ENCODE measurements around the gene GRIK2. TPM values are rescaled to one million over a fixed set of nuclear protein-coding genes. Genes with fewer than 3 reads are reported as not detected.
"Not testable (repeated sequence)": the region's sequence is repeated elsewhere in the genome, so short reads cannot be mapped to it uniquely, and the experiment has no call there.

GRIK2 gene
- total RNA-seq, 5 donors from 2014 or later (not counting 1 experiment from before 2014, with no cell fraction given): 0.15 to 0.19 TPM; not detected in 3

DNA sequence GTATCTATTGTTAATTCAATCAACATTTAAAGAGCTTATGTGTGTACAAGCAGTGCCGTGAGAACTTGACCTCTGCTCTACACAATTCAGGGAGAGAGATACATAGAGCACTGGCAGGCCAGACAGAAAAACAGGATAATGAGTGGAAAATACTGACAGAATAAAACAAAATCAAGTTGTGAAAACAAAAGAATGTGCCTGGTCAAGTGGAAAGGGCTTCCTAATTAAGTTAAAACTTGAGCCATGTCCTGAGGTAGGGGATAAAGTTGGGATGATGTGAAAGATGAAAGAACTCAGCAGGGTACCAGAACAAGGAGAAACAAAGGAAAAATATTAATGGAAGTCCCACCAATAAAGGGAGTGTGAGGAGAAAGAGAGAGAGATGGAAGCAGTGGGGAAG is 672.8 kb downstream of the GRIK2 start:
- Histone ChIP-seq H3K27me3 (replicated peaks in 1 of 2; ENCODE audit: control insufficient read depth in 2 of 2, extremely low read depth in 1 of 2, insufficient read depth in 2 of 2, low read length in 1 of 2) (no peaks in the 10 kb centered on the region), H3K27ac (ENCODE audit: low read length) (no peak overlapping the region), H3K4me1 (ENCODE audit: control insufficient read depth in 1 of 2, extremely low read depth in 1 of 2, insufficient read depth in 2 of 2, low read length in 2 of 2) (no peaks in the 10 kb centered on the region), H3K36me3 (ENCODE audit: control insufficient read depth in 2 of 2, extremely low read depth in 1 of 2, insufficient read depth in 1 of 2, low read length in 1 of 2) (no peaks in the 10 kb centered on the region), H3K4me3 (ENCODE audit: control insufficient read depth in 1 of 2, extremely low read depth in 1 of 2, low read length in 1 of 2) (no peak overlapping the region), H3K9me3 (no peaks in the 10 kb centered on the region)
- no peaks in the 10 kb centered on the region for H3K4me1 Mint-ChIP-seq
- no peak overlapping the region for H3K27ac Mint-ChIP-seq
- WGBS (ENCODE audit: insufficient coverage): no CpG with 5 or more reads among the region's 1 CpG
- no peak overlapping the region for H3K4me3 Mint-ChIP-seq
- H3K36me3 Mint-ChIP-seq: no peaks in the 10 kb centered on the region
- no peaks in the 10 kb centered on the region for H3K27me3 Mint-ChIP-seq
- ATAC-seq (replicated peaks in 1 of 4): no peak
- H3K9me3 Mint-ChIP-seq: peaks cover 0 to 3% (median 2%) of the 10 kb centered on the region in 3 donors
- ChIA-PET CTCF (no interaction called here), POLR2A (no interaction called here)
- DNase-seq: no peak

DNA sequence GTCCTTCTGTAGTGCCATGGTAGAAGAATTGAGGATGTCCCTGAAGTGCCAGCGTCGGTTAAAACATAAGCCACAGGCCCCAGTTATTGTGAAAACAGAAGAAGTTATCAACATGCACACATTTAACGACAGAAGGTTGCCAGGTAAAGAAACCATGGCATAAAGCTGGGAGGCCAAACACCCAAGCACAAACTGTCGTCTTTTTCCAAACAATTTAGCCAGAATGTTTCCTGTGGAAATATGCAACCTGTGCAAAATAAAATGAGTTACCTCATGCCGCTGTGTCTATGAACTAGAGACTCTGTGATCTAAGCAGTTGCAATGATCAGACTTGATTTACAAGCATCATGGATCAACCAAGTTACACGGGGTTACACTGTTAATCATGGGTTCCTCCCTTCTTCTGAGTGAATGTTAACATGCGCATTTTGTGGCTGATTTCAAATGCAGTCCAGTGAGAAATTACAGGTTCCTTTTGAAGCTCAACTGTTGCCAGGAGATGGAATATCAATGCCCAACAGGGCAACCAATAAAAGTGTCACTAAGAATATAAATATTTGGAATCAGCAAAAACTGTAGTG is 674.9 kb downstream of the GRIK2 start:
- H3K9me3 ChIP-seq: no peaks in the 10 kb centered on the region
- peaks cover 0 to 3% (median 2%) of the 10 kb centered on the region in 3 donors for H3K9me3 Mint-ChIP-seq
- H3K27me3 ChIP-seq (replicated peaks in 1 of 2; ENCODE audit: control insufficient read depth in 2 of 2, extremely low read depth in 1 of 2, insufficient read depth in 2 of 2, low read length in 1 of 2): no peaks in the 10 kb centered on the region
- H3K27ac ChIP-seq (ENCODE audit: low read length): no peak overlapping the region
- CTCF ChIA-PET: no interaction called here
- H3K4me3 ChIP-seq (ENCODE audit: control insufficient read depth in 1 of 2, extremely low read depth in 1 of 2, low read length in 1 of 2): no peak overlapping the region
- H3K27ac Mint-ChIP-seq: no peak overlapping the region
- no peaks in the 10 kb centered on the region for H3K36me3 Mint-ChIP-seq
- H3K4me1 ChIP-seq (ENCODE audit: control insufficient read depth in 1 of 2, extremely low read depth in 1 of 2, insufficient read depth in 2 of 2, low read length in 2 of 2): no peaks in the 10 kb centered on the region
- DNase-seq: no peak
- POLR2A ChIA-PET: no interaction called here
- no peaks in the 10 kb centered on the region for H3K4me1 Mint-ChIP-seq
- ATAC-seq (replicated peaks in 1 of 4): no peak
- H3K4me3 Mint-ChIP-seq: no peak overlapping the region
- WGBS (ENCODE audit: insufficient coverage): 62% methylated on average over 4 of the region's 7 CpGs
- H3K36me3 ChIP-seq (ENCODE audit: control insufficient read depth in 2 of 2, extremely low read depth in 1 of 2, insufficient read depth in 1 of 2, low read length in 1 of 2): no peaks in the 10 kb centered on the region
- H3K27me3 Mint-ChIP-seq: no peaks in the 10 kb centered on the region

DNA sequence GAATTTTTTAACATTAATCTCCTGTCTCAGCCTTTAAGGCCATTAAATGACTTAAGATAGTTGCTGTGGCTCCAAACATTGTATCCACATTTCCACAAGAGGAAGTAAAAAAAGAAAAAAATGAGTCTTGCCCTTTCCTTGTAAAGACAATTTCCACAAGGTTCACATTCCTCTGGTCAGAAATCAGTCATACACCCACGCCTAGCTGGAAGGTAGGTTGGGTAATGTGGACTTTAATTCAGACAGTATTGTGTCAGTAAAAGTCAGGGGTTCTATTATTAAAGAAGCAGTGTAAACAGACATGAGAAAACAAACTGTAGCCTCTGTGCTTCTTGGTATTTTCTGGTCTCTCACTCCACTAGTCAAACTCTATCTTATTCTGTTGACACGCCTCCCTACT is 682.0 kb downstream of the GRIK2 start:
- WGBS (ENCODE audit: insufficient coverage): no CpG with 5 or more reads among the region's 2 CpGs

DNA sequence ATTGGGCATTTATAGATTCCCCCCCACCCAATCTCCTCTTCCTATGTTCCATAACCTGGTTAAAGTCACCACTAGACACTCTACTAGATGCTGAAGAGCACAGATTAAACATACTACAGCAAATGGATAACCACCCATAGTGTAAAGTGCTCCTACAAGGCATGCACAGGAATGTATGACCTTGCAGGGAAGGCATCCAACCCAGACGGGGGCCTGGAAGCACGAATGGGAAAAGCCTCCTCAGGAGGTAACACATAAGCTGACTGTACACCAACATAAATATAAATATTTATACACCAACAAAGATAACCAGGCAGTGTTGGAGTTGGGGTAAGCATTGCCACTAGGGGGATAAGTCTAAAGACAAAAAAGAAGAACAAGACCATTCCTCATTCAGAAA is 691.7 kb downstream of the GRIK2 start:
- CTCF ChIA-PET: no interaction called here
- no peaks in the 10 kb centered on the region for H3K9me3 ChIP-seq
- no peak for ATAC-seq (replicated peaks in 1 of 4)
- no peaks in the 10 kb centered on the region for H3K9me3 Mint-ChIP-seq
- no peak overlapping the region for H3K4me3 ChIP-seq (ENCODE audit: control insufficient read depth in 1 of 2, extremely low read depth in 1 of 2, low read length in 1 of 2)
- no CpG with 5 or more reads among the region's 2 CpGs for WGBS (ENCODE audit: insufficient coverage)
- POLR2A ChIA-PET: no interaction called here
- H3K27ac Mint-ChIP-seq: no peak overlapping the region
- no peaks in the 10 kb centered on the region for H3K36me3 Mint-ChIP-seq
- no peaks in the 10 kb centered on the region for H3K36me3 ChIP-seq (ENCODE audit: control insufficient read depth in 2 of 2, extremely low read depth in 1 of 2, insufficient read depth in 1 of 2, low read length in 1 of 2)
- no peak for DNase-seq
- H3K4me3 Mint-ChIP-seq: no peak overlapping the region
- H3K4me1 ChIP-seq (ENCODE audit: control insufficient read depth in 1 of 2, extremely low read depth in 1 of 2, insufficient read depth in 2 of 2, low read length in 2 of 2): no peaks in the 10 kb centered on the region
- H3K4me1 Mint-ChIP-seq: no peaks in the 10 kb centered on the region
- no peaks in the 10 kb centered on the region for H3K27me3 ChIP-seq (replicated peaks in 1 of 2; ENCODE audit: control insufficient read depth in 2 of 2, extremely low read depth in 1 of 2, insufficient read depth in 2 of 2, low read length in 1 of 2)
- no peak overlapping the region for H3K27ac ChIP-seq (ENCODE audit: low read length)
- H3K27me3 Mint-ChIP-seq: no peaks in the 10 kb centered on the region

More for the DNA sequence above, 682.0 kb downstream of the GRIK2 start:
- H3K4me1 Mint-ChIP-seq: no peaks in the 10 kb centered on the region
- H3K27ac ChIP-seq (ENCODE audit: low read length): no peak overlapping the region
- ChIA-PET CTCF (no interaction called here), POLR2A (no interaction called here)
- DNase-seq: no peak
- no peaks in the 10 kb centered on the region for H3K27me3 ChIP-seq (replicated peaks in 1 of 2; ENCODE audit: control insufficient read depth in 2 of 2, extremely low read depth in 1 of 2, insufficient read depth in 2 of 2, low read length in 1 of 2)
- H3K36me3 ChIP-seq (ENCODE audit: control insufficient read depth in 2 of 2, extremely low read depth in 1 of 2, insufficient read depth in 1 of 2, low read length in 1 of 2): no peaks in the 10 kb centered on the region
- no peak overlapping the region for H3K27ac Mint-ChIP-seq
- no peak for ATAC-seq (replicated peaks in 1 of 4)
- no peak overlapping the region for H3K4me3 Mint-ChIP-seq
- H3K9me3 Mint-ChIP-seq: peaks cover 4 to 9% (median 5%) of the 10 kb centered on the region in 3 donors
- H3K36me3 Mint-ChIP-seq: no peaks in the 10 kb centered on the region
- H3K9me3 ChIP-seq: no peaks in the 10 kb centered on the region
- H3K27me3 Mint-ChIP-seq: no peaks in the 10 kb centered on the region
- H3K4me1 ChIP-seq (ENCODE audit: control insufficient read depth in 1 of 2, extremely low read depth in 1 of 2, insufficient read depth in 2 of 2, low read length in 2 of 2): no peaks in the 10 kb centered on the region
- no peak overlapping the region for H3K4me3 ChIP-seq (ENCODE audit: control insufficient read depth in 1 of 2, extremely low read depth in 1 of 2, low read length in 1 of 2)

DNA sequence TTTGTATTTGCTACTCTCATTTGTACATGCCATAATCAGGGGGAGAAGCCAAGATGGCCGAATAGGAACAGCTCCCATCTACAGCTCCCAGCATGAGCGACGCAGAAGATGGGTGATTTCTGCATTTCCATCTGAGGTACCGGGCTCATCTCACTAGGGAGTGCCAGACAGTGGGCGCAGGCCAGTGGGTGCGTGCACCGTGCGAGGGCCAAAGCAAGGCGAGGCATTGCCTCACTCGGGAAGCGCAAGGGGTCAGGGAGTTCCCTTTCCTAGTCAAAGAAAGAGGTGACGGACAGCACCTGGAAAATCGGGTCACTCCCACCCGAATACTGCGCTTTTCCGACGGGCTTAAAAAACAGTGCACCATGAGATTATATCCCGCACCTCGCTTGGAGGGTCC is 694.7 kb downstream of the GRIK2 start:
- ATAC-seq (replicated peaks in 1 of 4); H3K4me1 ChIP-seq (ENCODE audit: control insufficient read depth in 1 of 2, extremely low read depth in 1 of 2, insufficient read depth in 2 of 2, low read length in 2 of 2); DNase-seq; H3K4me3 Mint-ChIP-seq; H3K27me3 ChIP-seq (replicated peaks in 1 of 2; ENCODE audit: control insufficient read depth in 2 of 2, extremely low read depth in 1 of 2, insufficient read depth in 2 of 2, low read length in 1 of 2); H3K9me3 Mint-ChIP-seq; H3K27ac ChIP-seq (ENCODE audit: low read length); H3K36me3 Mint-ChIP-seq; H3K27me3 Mint-ChIP-seq; H3K4me1 Mint-ChIP-seq; H3K36me3 ChIP-seq (ENCODE audit: control insufficient read depth in 2 of 2, extremely low read depth in 1 of 2, insufficient read depth in 1 of 2, low read length in 1 of 2); H3K4me3 ChIP-seq (ENCODE audit: control insufficient read depth in 1 of 2, extremely low read depth in 1 of 2, low read length in 1 of 2); H3K9me3 ChIP-seq; H3K27ac Mint-ChIP-seq; POLR2A ChIA-PET: not testable (repeated sequence)
- 95% methylated on average over 14 of the region's 19 CpGs for WGBS (ENCODE audit: insufficient coverage)
- CTCF ChIA-PET: interaction anchor here in 1 of 2 donors (0.6 kb wide), 1 partner anchor 76 kb away, joined by 4 read pairs; no protein-coding TSS in a partner anchor

DNA sequence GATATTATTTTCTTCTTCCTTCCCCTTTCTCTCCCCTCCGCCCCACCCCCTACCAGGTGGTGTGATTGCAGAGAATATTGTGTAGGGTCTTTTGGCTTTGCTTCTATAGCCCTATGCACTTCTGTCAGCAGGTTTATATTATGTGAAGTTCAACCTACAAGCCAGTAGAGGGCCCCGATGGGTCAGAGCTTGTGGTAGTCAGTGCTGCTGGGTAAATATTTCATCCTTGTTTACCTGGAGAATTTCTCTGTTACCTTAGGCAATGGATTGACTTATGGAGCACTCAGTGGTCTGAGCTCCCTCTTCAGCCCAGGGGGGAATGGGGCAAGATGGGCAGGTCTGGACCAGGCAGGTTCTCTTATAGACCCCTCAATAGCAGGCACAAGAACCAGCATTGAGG is 720.9 kb downstream of the GRIK2 start:
- no peaks in the 10 kb centered on the region for H3K4me1 ChIP-seq (ENCODE audit: control insufficient read depth in 1 of 2, extremely low read depth in 1 of 2, insufficient read depth in 2 of 2, low read length in 2 of 2)
- POLR2A ChIA-PET: no interaction called here
- ATAC-seq (replicated peaks in 1 of 4) (no peak), DNase-seq (no peak)
- CTCF ChIA-PET: no interaction called here
- no peak overlapping the region for H3K27ac ChIP-seq (ENCODE audit: low read length)
- Mint-ChIP-seq H3K4me1 (no peaks in the 10 kb centered on the region), H3K27ac (no peak overlapping the region), H3K9me3 (peaks cover 4 to 21% (median 16%) of the 10 kb centered on the region in 3 donors), H3K27me3 (no peaks in the 10 kb centered on the region), H3K4me3 (no peak overlapping the region), H3K36me3 (no peaks in the 10 kb centered on the region)
- WGBS (ENCODE audit: insufficient coverage): 33% methylated on average over 1 of the region's 2 CpGs
- H3K36me3 ChIP-seq (ENCODE audit: control insufficient read depth in 2 of 2, extremely low read depth in 1 of 2, insufficient read depth in 1 of 2, low read length in 1 of 2): no peaks in the 10 kb centered on the region
- no peak overlapping the region for H3K4me3 ChIP-seq (ENCODE audit: control insufficient read depth in 1 of 2, extremely low read depth in 1 of 2, low read length in 1 of 2)
- H3K9me3 ChIP-seq: no peaks in the 10 kb centered on the region
- no peaks in the 10 kb centered on the region for H3K27me3 ChIP-seq (replicated peaks in 1 of 2; ENCODE audit: control insufficient read depth in 2 of 2, extremely low read depth in 1 of 2, insufficient read depth in 2 of 2, low read length in 1 of 2)

DNA sequence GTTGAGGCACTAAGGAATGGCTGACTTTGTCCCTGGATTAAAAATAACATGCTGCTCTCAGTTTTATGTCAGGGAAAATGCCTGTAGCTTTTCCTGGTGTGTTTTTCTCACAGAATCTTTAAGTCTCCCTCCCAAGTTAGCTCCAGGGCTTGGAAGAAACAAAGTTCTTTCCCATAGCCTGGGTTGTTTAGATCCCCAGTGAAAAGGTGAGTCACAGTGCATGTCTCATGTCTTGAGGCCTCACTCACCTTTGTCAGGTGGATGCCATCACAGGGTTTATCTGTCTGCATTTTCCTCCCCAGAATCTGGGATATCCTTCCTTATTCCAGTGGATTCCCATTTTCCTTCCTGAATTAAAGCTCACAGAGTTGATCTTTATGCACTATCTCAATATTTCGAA is 722.4 kb downstream of the GRIK2 start:
- ATAC-seq (replicated peaks in 1 of 4) (no peak), DNase-seq (no peak)
- no CpG with 5 or more reads among the region's 1 CpG for WGBS (ENCODE audit: insufficient coverage)
- Histone ChIP-seq H3K27me3 (replicated peaks in 1 of 2; ENCODE audit: control insufficient read depth in 2 of 2, extremely low read depth in 1 of 2, insufficient read depth in 2 of 2, low read length in 1 of 2) (no peaks in the 10 kb centered on the region), H3K36me3 (ENCODE audit: control insufficient read depth in 2 of 2, extremely low read depth in 1 of 2, insufficient read depth in 1 of 2, low read length in 1 of 2) (no peaks in the 10 kb centered on the region), H3K4me3 (ENCODE audit: control insufficient read depth in 1 of 2, extremely low read depth in 1 of 2, low read length in 1 of 2) (no peak overlapping the region), H3K27ac (ENCODE audit: low read length) (no peak overlapping the region), H3K4me1 (ENCODE audit: control insufficient read depth in 1 of 2, extremely low read depth in 1 of 2, insufficient read depth in 2 of 2, low read length in 2 of 2) (no peaks in the 10 kb centered on the region), H3K9me3 (no peaks in the 10 kb centered on the region)
- no peaks in the 10 kb centered on the region for H3K27me3 Mint-ChIP-seq
- peaks cover 1 to 22% (median 20%) of the 10 kb centered on the region in 3 donors for H3K9me3 Mint-ChIP-seq
- CTCF ChIA-PET: no interaction called here
- no peak overlapping the region for H3K4me3 Mint-ChIP-seq
- no peaks in the 10 kb centered on the region for H3K36me3 Mint-ChIP-seq
- H3K27ac Mint-ChIP-seq: no peak overlapping the region
- H3K4me1 Mint-ChIP-seq: no peaks in the 10 kb centered on the region
- POLR2A ChIA-PET: no interaction called here
